Chondrocyte (in vitro differentiated cells): ENCODE results near the gene CBL. TPM values are rescaled to one million over a fixed set of nuclear protein-coding genes. Genes with fewer than 3 reads are reported as not detected.

ENCODE experiments used
- DNase-seq: peaks from one replicate; pipeline ENCODE4 v3.0.0; 2021; ENCODE audit warnings: mixed read lengths, low spot score
- H3K27ac Mint-ChIP-seq: one replicate; pipeline ENCODE4 v1.8.0; 2021; ENCODE audit warnings: mild to moderate bottlenecking, moderate library complexity, mixed read lengths; ENCODE audit not compliant: unreplicated experiment
- H3K27me3 Mint-ChIP-seq: 2 replicates; pipeline ENCODE4 v1.8.0; 2021; ENCODE audit warnings: low read depth, mixed read lengths
- H3K36me3 Mint-ChIP-seq: 2 replicates; pipeline ENCODE4 v1.8.0; 2021; ENCODE audit warnings: low read depth, mixed read lengths
- H3K4me1 Mint-ChIP-seq: 2 replicates; pipeline ENCODE4 v1.8.0; 2021; ENCODE audit warnings: low read depth, mild to moderate bottlenecking, mixed read lengths
- H3K4me3 Mint-ChIP-seq: one replicate; pipeline ENCODE4 v1.8.0; 2021; ENCODE audit warnings: mild to moderate bottlenecking, moderate library complexity, mixed read lengths; ENCODE audit not compliant: unreplicated experiment
- H3K9me3 Mint-ChIP-seq: 2 replicates; pipeline ENCODE4 v1.8.0; 2021; ENCODE audit warnings: low read depth, mixed read lengths
- total RNA-seq: library from RNA; stranded (reverse); gene quantifications from 3 replicates; pipeline ENCODE4 v1.2.1, GENCODE V29; 2021
- TF ChIP-seq, protein P1 (sequence below): fragments of 200-600 bp; sonication (generic); IDR thresholded peaks from 2 replicates; pipeline ENCODE4 v1.5.0; 2021; ENCODE audit warnings: antibody characterized with exemption, mild to moderate bottlenecking, moderate library complexity

Gene CBL
- total RNA-seq, 1 donor from 2014 or later = 25.8 TPM

- H3K4me3 Mint-ChIP-seq = no peak overlapping the region
- no peaks in the 10 kb centered on the region for H3K9me3 Mint-ChIP-seq
- H3K27me3 Mint-ChIP-seq = no peaks in the 10 kb centered on the region
- no peaks in the 10 kb centered on the region for H3K36me3 Mint-ChIP-seq
- DNase-seq = no peak
- H3K4me1 Mint-ChIP-seq = peaks cover 19% of the 10 kb centered on the region
- TF ChIP-seq, protein P1, sequence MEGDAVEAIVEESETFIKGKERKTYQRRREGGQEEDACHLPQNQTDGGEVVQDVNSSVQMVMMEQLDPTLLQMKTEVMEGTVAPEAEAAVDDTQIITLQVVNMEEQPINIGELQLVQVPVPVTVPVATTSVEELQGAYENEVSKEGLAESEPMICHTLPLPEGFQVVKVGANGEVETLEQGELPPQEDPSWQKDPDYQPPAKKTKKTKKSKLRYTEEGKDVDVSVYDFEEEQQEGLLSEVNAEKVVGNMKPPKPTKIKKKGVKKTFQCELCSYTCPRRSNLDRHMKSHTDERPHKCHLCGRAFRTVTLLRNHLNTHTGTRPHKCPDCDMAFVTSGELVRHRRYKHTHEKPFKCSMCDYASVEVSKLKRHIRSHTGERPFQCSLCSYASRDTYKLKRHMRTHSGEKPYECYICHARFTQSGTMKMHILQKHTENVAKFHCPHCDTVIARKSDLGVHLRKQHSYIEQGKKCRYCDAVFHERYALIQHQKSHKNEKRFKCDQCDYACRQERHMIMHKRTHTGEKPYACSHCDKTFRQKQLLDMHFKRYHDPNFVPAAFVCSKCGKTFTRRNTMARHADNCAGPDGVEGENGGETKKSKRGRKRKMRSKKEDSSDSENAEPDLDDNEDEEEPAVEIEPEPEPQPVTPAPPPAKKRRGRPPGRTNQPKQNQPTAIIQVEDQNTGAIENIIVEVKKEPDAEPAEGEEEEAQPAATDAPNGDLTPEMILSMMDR = no peak
- H3K27ac Mint-ChIP-seq = no peak overlapping the region
Measured at GRCh38 chr11:119267645-119268044, 61.5 kb downstream of the CBL start.

DNA sequence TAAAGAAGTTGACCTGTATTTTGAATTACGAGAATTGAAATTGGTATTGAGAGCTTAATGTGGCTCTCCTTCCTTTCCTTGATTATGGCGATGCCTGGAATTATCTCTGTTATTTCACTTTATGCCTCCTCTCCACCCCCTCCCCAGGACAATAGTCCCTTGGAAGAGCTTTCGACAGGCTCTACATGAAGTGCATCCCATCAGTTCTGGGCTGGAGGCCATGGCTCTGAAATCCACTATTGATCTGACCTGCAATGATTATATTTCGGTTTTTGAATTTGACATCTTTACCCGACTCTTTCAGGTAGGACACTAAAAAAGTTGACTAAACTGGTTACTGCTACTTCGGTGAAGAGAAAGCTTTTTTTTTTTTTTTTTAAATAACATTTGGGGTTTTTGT, 67.6 kb downstream of the CBL start:
- no peak overlapping the region for H3K27ac Mint-ChIP-seq
- no peak for DNase-seq
- H3K36me3 Mint-ChIP-seq = peaks cover 8% of the 10 kb centered on the region
- H3K4me3 Mint-ChIP-seq = no peak overlapping the region
- no peaks in the 10 kb centered on the region for H3K4me1 Mint-ChIP-seq
- H3K27me3 Mint-ChIP-seq = no peaks in the 10 kb centered on the region
- TF ChIP-seq, protein P1 = no peak
- no peaks in the 10 kb centered on the region for H3K9me3 Mint-ChIP-seq

GRCh38 chr11:119277660-119278059, 71.5 kb downstream of the CBL start:
- Mint-ChIP-seq H3K27ac (no peak overlapping the region), H3K4me1 (no peaks in the 10 kb centered on the region), H3K9me3 (no peaks in the 10 kb centered on the region), H3K36me3 (peaks cover 20% of the 10 kb centered on the region), H3K27me3 (no peaks in the 10 kb centered on the region), H3K4me3 (no peak overlapping the region)
- DNase-seq = no peak
- TF ChIP-seq, protein P1 = no peak

- no peak overlapping the region for H3K27ac Mint-ChIP-seq
- peaks cover 3% of the 10 kb centered on the region for H3K4me1 Mint-ChIP-seq
- TF ChIP-seq, protein P1 = no peak
- DNase-seq = no peak
- H3K4me3 Mint-ChIP-seq = no peak overlapping the region
- peaks cover 27% of the 10 kb centered on the region for H3K36me3 Mint-ChIP-seq
- no peaks in the 10 kb centered on the region for H3K27me3 Mint-ChIP-seq
- H3K9me3 Mint-ChIP-seq = no peaks in the 10 kb centered on the region
Measured at GRCh38 chr11:119282495-119282894, 76.4 kb downstream of the CBL start.

DNA sequence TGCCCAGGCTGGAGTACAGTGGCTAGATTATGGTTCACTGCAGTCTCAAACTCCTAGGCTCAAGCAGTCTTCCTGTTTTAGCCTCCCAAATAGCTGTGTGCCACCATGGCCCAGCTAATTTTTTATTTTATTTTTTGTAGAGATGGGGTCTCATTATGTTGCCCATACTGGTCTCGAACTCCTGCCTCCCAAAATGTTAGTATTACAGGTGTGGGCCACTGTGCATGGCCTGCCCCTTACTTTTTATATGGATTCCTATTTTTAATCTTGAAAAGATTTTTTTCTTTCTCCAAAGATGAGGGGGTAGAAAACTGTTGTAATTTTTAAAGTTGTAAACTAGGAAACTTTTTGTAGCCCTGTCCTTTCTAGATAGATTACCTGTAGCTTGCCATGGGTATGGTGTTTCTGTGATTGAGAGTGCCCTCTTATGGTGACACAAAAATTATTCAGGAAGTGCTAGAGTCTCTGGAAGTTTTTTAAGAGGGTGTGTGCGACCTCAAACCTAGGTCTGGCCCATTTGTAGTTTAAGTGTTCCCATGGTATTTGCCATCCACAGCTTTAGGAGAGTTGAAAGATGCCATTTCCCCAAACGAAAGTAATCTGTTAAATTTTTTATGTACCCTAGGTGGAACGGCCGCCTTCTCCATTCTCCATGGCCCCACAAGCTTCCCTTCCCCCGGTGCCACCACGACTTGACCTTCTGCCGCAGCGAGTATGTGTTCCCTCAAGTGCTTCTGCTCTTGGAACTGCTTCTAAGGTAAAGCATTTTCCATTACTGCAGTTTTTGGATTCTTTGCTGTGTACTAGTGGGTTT, 78.4 kb downstream of the CBL start:
- H3K4me3 Mint-ChIP-seq = no peak overlapping the region
- DNase-seq = no peak
- H3K4me1 Mint-ChIP-seq = peaks cover 3% of the 10 kb centered on the region

More for the DNA sequence above, 78.4 kb downstream of the CBL start:
- TF ChIP-seq, protein P1 = peak; percentile 80
- no peaks in the 10 kb centered on the region for H3K27me3 Mint-ChIP-seq
- no peak overlapping the region for H3K27ac Mint-ChIP-seq
- H3K9me3 Mint-ChIP-seq = no peaks in the 10 kb centered on the region
- peaks cover 26% of the 10 kb centered on the region for H3K36me3 Mint-ChIP-seq
